Mucosa of stomach (tissue), 1 donor: ENCODE results near the gene PCED1A.

Source experiments
- H3K27me3 ChIP-seq: one replicate; pipeline ENCODE4 v1.7.0; 2013; ENCODE audit warnings: mild to moderate bottlenecking, low read length; ENCODE audit not compliant: control insufficient read depth, insufficient read depth
- H3K36me3 ChIP-seq: one replicate; pipeline ENCODE4 v1.7.0; 2013; ENCODE audit warnings: low read length; ENCODE audit not compliant: control insufficient read depth, insufficient read depth
- H3K4me1 ChIP-seq: one replicate; pipeline ENCODE4 v1.7.0; 2013; ENCODE audit warnings: mild to moderate bottlenecking, low read length; ENCODE audit not compliant: control insufficient read depth, insufficient read depth
- H3K4me3 ChIP-seq: one replicate; pipeline ENCODE4 v1.7.0; 2013; ENCODE audit warnings: low read length
- H3K9ac ChIP-seq: one replicate; pipeline ENCODE4 v1.7.0; 2013; ENCODE audit warnings: mild to moderate bottlenecking, low read length, moderate library complexity
- H3K9me3 ChIP-seq: one replicate; pipeline ENCODE4 v1.7.0; 2013; ENCODE audit warnings: mild to moderate bottlenecking, low read length, moderate library complexity; ENCODE audit not compliant: control insufficient read depth
- donor health status: Pancreatic carcinoma.

The PCED1A gene

GRCh38 chr20:2859330-2860121, 19.1 kb upstream of the PCED1A start:
- Histone ChIP-seq H3K36me3 (peaks cover 7% of the 10 kb centered on the region), H3K9me3 (no peaks in the 10 kb centered on the region), H3K4me1 (no peaks in the 10 kb centered on the region), H3K27me3 (no peaks in the 10 kb centered on the region), H3K9ac (no peak overlapping the region), H3K4me3 (no peak overlapping the region)

GRCh38 chr20:2858591-2858990, 18.1 kb upstream of the PCED1A start:
- H3K27me3 ChIP-seq = no peaks in the 10 kb centered on the region
- no peaks in the 10 kb centered on the region for H3K9me3 ChIP-seq
- H3K4me1 ChIP-seq = no peaks in the 10 kb centered on the region
- peaks cover 7% of the 10 kb centered on the region for H3K36me3 ChIP-seq
- no peak overlapping the region for H3K9ac ChIP-seq
- H3K4me3 ChIP-seq = no peak overlapping the region

- no peak overlapping the region for H3K9ac ChIP-seq
- no peak overlapping the region for H3K4me3 ChIP-seq
- H3K9me3 ChIP-seq = no peaks in the 10 kb centered on the region
- no peaks in the 10 kb centered on the region for H3K4me1 ChIP-seq
- H3K27me3 ChIP-seq = no peaks in the 10 kb centered on the region
- H3K36me3 ChIP-seq = no peaks in the 10 kb centered on the region
Observed at GRCh38 chr20:2851086-2851485, 10.6 kb upstream of the PCED1A start.

- no peaks in the 10 kb centered on the region for H3K4me1 ChIP-seq
Observed at GRCh38 chr20:2849529-2849928, 9.1 kb upstream of the PCED1A start.

GRCh38 chr20:2847802-2848201, 7.3 kb upstream of the PCED1A start:
- Histone ChIP-seq H3K4me3 (no peak overlapping the region), H3K27me3 (no peaks in the 10 kb centered on the region), H3K36me3 (no peaks in the 10 kb centered on the region), H3K9ac (no peak overlapping the region), H3K9me3 (no peaks in the 10 kb centered on the region), H3K4me1 (no peaks in the 10 kb centered on the region)

More at GRCh38 chr20:2849529-2849928, 9.1 kb upstream of the PCED1A start:
- H3K36me3 ChIP-seq = no peaks in the 10 kb centered on the region
- no peak overlapping the region for H3K4me3 ChIP-seq
- H3K9ac ChIP-seq = no peak overlapping the region
- H3K9me3 ChIP-seq = no peaks in the 10 kb centered on the region
- H3K27me3 ChIP-seq = no peaks in the 10 kb centered on the region

- Histone ChIP-seq H3K36me3 (no peaks in the 10 kb centered on the region), H3K9me3 (no peaks in the 10 kb centered on the region), H3K4me3 (no peak overlapping the region), H3K27me3 (no peaks in the 10 kb centered on the region), H3K4me1 (peaks cover under 1% of the 10 kb centered on the region), H3K9ac (no peak overlapping the region)
Observed at GRCh38 chr20:2846698-2847097, 6.2 kb upstream of the PCED1A start.

GRCh38 chr20:2845607-2846006, 5.2 kb upstream of the PCED1A start:
- no peak overlapping the region for H3K9ac ChIP-seq
- H3K36me3 ChIP-seq = no peaks in the 10 kb centered on the region
- peaks cover 8% of the 10 kb centered on the region for H3K4me1 ChIP-seq
- no peaks in the 10 kb centered on the region for H3K27me3 ChIP-seq
- no peak overlapping the region for H3K4me3 ChIP-seq
- H3K9me3 ChIP-seq = no peaks in the 10 kb centered on the region

- H3K4me1 ChIP-seq = peaks cover 17% of the 10 kb centered on the region
- no peaks in the 10 kb centered on the region for H3K9me3 ChIP-seq
- no peaks in the 10 kb centered on the region for H3K27me3 ChIP-seq
- peak overlapping the region; percentile 49 for H3K4me3 ChIP-seq
- H3K9ac ChIP-seq = peak overlapping the region; percentile 48
- no peaks in the 10 kb centered on the region for H3K36me3 ChIP-seq
Observed at GRCh38 chr20:2840967-2841531, 594 bp upstream of the PCED1A start.

GRCh38 chr20:2839732-2840137, 720 bp downstream of the PCED1A start:
- no peaks in the 10 kb centered on the region for H3K27me3 ChIP-seq
- no peaks in the 10 kb centered on the region for H3K36me3 ChIP-seq
- peaks cover 17% of the 10 kb centered on the region for H3K4me1 ChIP-seq
- peak overlapping the region; percentile 75 for H3K4me3 ChIP-seq
- H3K9ac ChIP-seq = peak overlapping the region; percentile 87
- no peaks in the 10 kb centered on the region for H3K9me3 ChIP-seq

- Histone ChIP-seq H3K9ac (no peak overlapping the region), H3K4me3 (no peak overlapping the region), H3K4me1 (peaks cover 17% of the 10 kb centered on the region), H3K27me3 (no peaks in the 10 kb centered on the region), H3K9me3 (no peaks in the 10 kb centered on the region), H3K36me3 (no peaks in the 10 kb centered on the region)
Observed at GRCh38 chr20:2838847-2839671, 1.4 kb downstream of the PCED1A start.

GRCh38 chr20:2838170-2838797, 2.2 kb downstream of the PCED1A start:
- Histone ChIP-seq H3K4me1 (peaks cover 17% of the 10 kb centered on the region), H3K27me3 (no peaks in the 10 kb centered on the region), H3K9me3 (no peaks in the 10 kb centered on the region), H3K36me3 (no peaks in the 10 kb centered on the region), H3K9ac (no peak overlapping the region), H3K4me3 (no peak overlapping the region)
